A673 (cell line): Measurements from ENCODE around the gene UMODL1. TPM values are rescaled to one million over a fixed set of nuclear protein-coding genes. Genes with fewer than 3 reads are reported as not detected.
A peak's percentile ranks its signal among the peaks of the same experiment; 100 is the strongest.

Source experiments
- BruUV-seq: library from RNA; stranded (reverse); fragments of 400-500 nt; replicated peaks from 2 replicates; lab custom pipeline; 2021; lab: Mats Ljungman, UMichigan
- CTCF ChIA-PET: fragments of 300-600 bp; sonication (Branson Sonifier 250); formaldehyde crosslinking; loops from one replicate; lab custom pipeline; 2022; ENCODE audit warnings: antibody characterized with exemption; lab: Charles Lee
- POLR2A ChIA-PET: fragments of 300-600 bp; sonication (Branson Sonifier 250); formaldehyde crosslinking; loops from one replicate; lab custom pipeline; 2022; ENCODE audit warnings: antibody characterized with exemption; ENCODE audit not compliant: low non-redundant PET; lab: Charles Lee
- DNase-seq: peaks from one replicate; pipeline ENCODE4 v3.0.0-alpha.2; 2015; ENCODE audit warnings: low spot score
- H3K27ac ChIP-seq: fragments of 200-600 bp; sonication (generic); 2 replicates; pipeline ENCODE4 v1.5.1; 2016; ENCODE audit warnings: mixed run types, low read depth, mild to moderate bottlenecking, mixed read lengths, antibody characterized with exemption, low read length; ENCODE audit not compliant: poor library complexity, severe bottlenecking
- H3K27me3 ChIP-seq: fragments of 200-600 bp; sonication (generic); replicated peaks from 2 replicates; pipeline ENCODE4 v1.6.1; 2017; ENCODE audit warnings: mixed run types, low read depth, mild to moderate bottlenecking, mixed read lengths, antibody characterized with exemption, low read length; ENCODE audit not compliant: insufficient read depth, poor library complexity
- H3K36me3 ChIP-seq: fragments of 200-600 bp; sonication (generic); 2 replicates; pipeline ENCODE4 v1.6.1; 2016; ENCODE audit warnings: mixed run types, mild to moderate bottlenecking, mixed read lengths, antibody characterized with exemption, low read length; ENCODE audit not compliant: insufficient read depth, poor library complexity, severe bottlenecking
- H3K4me1 ChIP-seq: fragments of 200-600 bp; sonication (generic); 2 replicates; pipeline ENCODE4 v1.6.1; 2017; ENCODE audit warnings: mixed run types, mild to moderate bottlenecking, mixed read lengths, antibody characterized with exemption, low read length; ENCODE audit not compliant: insufficient read depth, poor library complexity, severe bottlenecking
- H3K4me3 ChIP-seq: fragments of 200-600 bp; sonication (generic); 2 replicates; pipeline ENCODE4 v1.5.1; 2016; ENCODE audit warnings: low read depth, mixed run types, mild to moderate bottlenecking, mixed read lengths, low read length; ENCODE audit not compliant: poor library complexity, severe bottlenecking
- H3K9me3 ChIP-seq: fragments of 200-600 bp; sonication (generic); 2 replicates; pipeline ENCODE4 v1.6.1; 2016; ENCODE audit warnings: mixed run types, low read depth, mild to moderate bottlenecking, mixed read lengths, antibody characterized with exemption, low read length; ENCODE audit not compliant: poor library complexity, severe bottlenecking
- CTCF ChIP-seq: fragments of 300-800, 200-600 bp; sonication (generic); conservative IDR thresholded peaks from 2 replicates; pipeline ENCODE4 v1.5.1; 2017; ENCODE audit warnings: low read depth, mild to moderate bottlenecking, antibody characterized with exemption, low read length, moderate library complexity, mixed read lengths
- EZH2 ChIP-seq: fragments of 200-600 bp; sonication (generic); IDR thresholded peaks from 2 replicates; pipeline ENCODE4 v1.6.1; 2017; ENCODE audit warnings: borderline replicate concordance, low read depth, mild to moderate bottlenecking, mixed read lengths, antibody characterized with exemption, low read length; ENCODE audit not compliant: poor library complexity, severe bottlenecking
- intact Hi-C: fragments of 100-400 bp; cut with micrococcal nuclease; formaldehyde crosslinking; loops from one replicate; pipeline ENCODE4 v1.10.0; 2022; ENCODE audit not compliant: unreplicated experiment
- total RNA-seq: library from RNA; stranded (reverse); gene quantifications from 2 replicates; pipeline ENCODE4 v1.2.3, GENCODE V29; 2021

UMODL1 gene
- total RNA-seq, 1 experiment from 2014 or later = not detected

GRCh38 chr21:42144679-42145568 is 73.8 kb downstream of the UMODL1 start:
- CTCF ChIA-PET = interaction anchor here (0.6 to 1.8 kb wide), 3 partner anchors 20 to 165 kb away, joined by 3 to 12 read pairs (median 3); no protein-coding TSS in a partner anchor

GRCh38 chr21:42145569-42146272 is 74.6 kb downstream of the UMODL1 start:
- H3K4me1 ChIP-seq = no peaks in the 10 kb centered on the region
- DNase-seq = peak; percentile 70
- ChIA-PET POLR2A (interaction anchor here (0.6 kb wide), 1 partner anchor 205 kb away, joined by 7 read pairs; no protein-coding TSS in a partner anchor), CTCF (interaction anchor here (0.8 to 1.8 kb wide), 2 partner anchors 20 to 113 kb away, joined by 3 to 12 read pairs; no protein-coding TSS in a partner anchor)
- no peaks in the 10 kb centered on the region for H3K36me3 ChIP-seq
- intact Hi-C loops = loop anchor here (1.0 to 5.0 kb wide), 3 partner anchors 113 to 392 kb away; no protein-coding TSS in a partner anchor
- no peak overlapping the region for H3K27ac ChIP-seq
- no peak overlapping the region for H3K4me3 ChIP-seq
- H3K9me3 ChIP-seq = no peaks in the 10 kb centered on the region
- no peaks in the 10 kb centered on the region for H3K27me3 ChIP-seq
- BruUV-seq = no TSS peak
- peak; percentile 89 for TF ChIP-seq CTCF
- no peak for TF ChIP-seq EZH2

More at GRCh38 chr21:42144679-42145568, 73.8 kb downstream of the UMODL1 start:
- Histone ChIP-seq H3K9me3 (no peaks in the 10 kb centered on the region), H3K4me1 (no peaks in the 10 kb centered on the region), H3K4me3 (no peak overlapping the region), H3K27ac (no peak overlapping the region), H3K27me3 (no peaks in the 10 kb centered on the region), H3K36me3 (no peaks in the 10 kb centered on the region)
- no TSS peak for BruUV-seq
- POLR2A ChIA-PET = interaction anchor here (0.5 to 0.6 kb wide), 2 partner anchors 205 to 267 kb away, joined by 3 to 7 read pairs; no protein-coding TSS in a partner anchor
- no peak for DNase-seq
- intact Hi-C loops = loop anchor here (1.0 to 5.0 kb wide), 3 partner anchors 113 to 392 kb away; no protein-coding TSS in a partner anchor
- no peak for TF ChIP-seq EZH2
- no peak for TF ChIP-seq CTCF

GRCh38 chr21:42146273-42146805 is 75.2 kb downstream of the UMODL1 start:
- H3K27me3 ChIP-seq = no peaks in the 10 kb centered on the region
- no peak overlapping the region for H3K4me3 ChIP-seq
- H3K9me3 ChIP-seq = no peaks in the 10 kb centered on the region
- no peak for TF ChIP-seq EZH2
- no peak for TF ChIP-seq CTCF
- ChIA-PET POLR2A (no interaction called here), CTCF (interaction anchor here (1.8 kb wide), 1 partner anchor 113 kb away, joined by 12 read pairs; no protein-coding TSS in a partner anchor)
- no peak for DNase-seq
- BruUV-seq = no TSS peak
- intact Hi-C loops = loop anchor here (5.0 kb wide), 1 partner anchor 301 kb away; no protein-coding TSS in a partner anchor
- no peaks in the 10 kb centered on the region for H3K4me1 ChIP-seq
- no peak overlapping the region for H3K27ac ChIP-seq
- H3K36me3 ChIP-seq = no peaks in the 10 kb centered on the region
